Myocyte (in vitro differentiated cells): ENCODE results near the gene PCDHA10. TPM values are rescaled to one million over a fixed set of nuclear protein-coding genes. Genes with fewer than 3 reads are reported as not detected.
"Not testable (repeated sequence)": the region's sequence is repeated elsewhere in the genome, so short reads cannot be mapped to it uniquely, and the experiment has no call there.

Source experiments
- DNase-seq: peaks from one replicate; pipeline ENCODE4 v3.0.0-alpha.2; 2012; ENCODE audit warnings: low read depth
- total RNA-seq: library from RNA; depleted of rRNA; stranded (reverse); fragments of >200 nt; gene quantifications from 2 replicates; pipeline ENCODE4 v1.2.3, GENCODE V29; 2014

PCDHA10 gene
- total RNA-seq, 1 donor from 2014 or later, result 0.03 TPM

GRCh38 chr5:140842798-140843733 is 12.6 kb upstream of the PCDHA10 start:
- DNase-seq, result no peak

- peak; percentile 14 for DNase-seq
These were observed 7.3 kb upstream of the PCDHA10 start, which contains the start of gene PCDHA9 for GRCh38 chr5:140848139-140849102. TSS of gene PCDHA9 (plus strand) at chr5:140848382. CDS start at chr5:140848496, 114 bp downstream.

- DNase-seq, result not testable (repeated sequence)
These were observed 5.7 kb upstream of the PCDHA10 start for GRCh38 chr5:140849831-140850634.

- DNase-seq, result no peak
These were observed 1.7 kb downstream of the PCDHA10 start for GRCh38 chr5:140857177-140857986.

GRCh38 chr5:140857987-140858240 is 2.2 kb downstream of the PCDHA10 start:
- no peak for DNase-seq

- no peak for DNase-seq
These were observed 7.0 kb downstream of the PCDHA10 start for GRCh38 chr5:140862441-140863295.

- peak; percentile 1 for DNase-seq
These were observed 13.2 kb downstream of the PCDHA10 start, which contains the start of gene PCDHA11 for GRCh38 chr5:140868721-140869554. TSS of gene PCDHA11 (plus strand) at chr5:140868957. CDS start at chr5:140869104, 147 bp downstream.

GRCh38 chr5:140869555-140869886 is 13.8 kb downstream of the PCDHA10 start:
- DNase-seq, result no peak

- no peak for DNase-seq
These were observed 14.8 kb downstream of the PCDHA10 start for GRCh38 chr5:140870221-140871201.

GRCh38 chr5:140875085-140876065 is 19.7 kb downstream of the PCDHA10 start, which contains the start of gene PCDHA12:
TSS of gene PCDHA12 (plus strand) at chr5:140875308. CDS start at chr5:140875473, 165 bp downstream.
- no peak for DNase-seq

GRCh38 chr5:140876541-140877261 is 21.0 kb downstream of the PCDHA10 start:
- DNase-seq, result not testable (repeated sequence)

- DNase-seq, result no peak
These were observed 21.5 kb downstream of the PCDHA10 start for GRCh38 chr5:140877262-140877581.

- DNase-seq, result no peak
These were observed 26.3 kb downstream of the PCDHA10 start, which contains the start of gene PCDHA13 for GRCh38 chr5:140881889-140882590. TSS of gene PCDHA13 (plus strand) at chr5:140882124. CDS start at chr5:140882269, 145 bp downstream.

- DNase-seq, result peak; percentile 0
These were observed 26.8 kb downstream of the PCDHA10 start for GRCh38 chr5:140882591-140882899.

GRCh38 chr5:140883373-140883772 is 27.7 kb downstream of the PCDHA10 start:
- DNase-seq, result no peak
